DMS 273 (cell line): ENCODE measurements around the gene CATSPERZ.
"Not testable (repeated sequence)": the region's sequence is repeated elsewhere in the genome, so short reads cannot be mapped to it uniquely, and the experiment has no call there.

Experiments used
- DNase-seq: peaks from one replicate; lab custom pipeline; 2025; ENCODE audit not compliant: unreplicated experiment; lab: John Stamatoyannopoulos, UW

CATSPERZ gene

DNA sequence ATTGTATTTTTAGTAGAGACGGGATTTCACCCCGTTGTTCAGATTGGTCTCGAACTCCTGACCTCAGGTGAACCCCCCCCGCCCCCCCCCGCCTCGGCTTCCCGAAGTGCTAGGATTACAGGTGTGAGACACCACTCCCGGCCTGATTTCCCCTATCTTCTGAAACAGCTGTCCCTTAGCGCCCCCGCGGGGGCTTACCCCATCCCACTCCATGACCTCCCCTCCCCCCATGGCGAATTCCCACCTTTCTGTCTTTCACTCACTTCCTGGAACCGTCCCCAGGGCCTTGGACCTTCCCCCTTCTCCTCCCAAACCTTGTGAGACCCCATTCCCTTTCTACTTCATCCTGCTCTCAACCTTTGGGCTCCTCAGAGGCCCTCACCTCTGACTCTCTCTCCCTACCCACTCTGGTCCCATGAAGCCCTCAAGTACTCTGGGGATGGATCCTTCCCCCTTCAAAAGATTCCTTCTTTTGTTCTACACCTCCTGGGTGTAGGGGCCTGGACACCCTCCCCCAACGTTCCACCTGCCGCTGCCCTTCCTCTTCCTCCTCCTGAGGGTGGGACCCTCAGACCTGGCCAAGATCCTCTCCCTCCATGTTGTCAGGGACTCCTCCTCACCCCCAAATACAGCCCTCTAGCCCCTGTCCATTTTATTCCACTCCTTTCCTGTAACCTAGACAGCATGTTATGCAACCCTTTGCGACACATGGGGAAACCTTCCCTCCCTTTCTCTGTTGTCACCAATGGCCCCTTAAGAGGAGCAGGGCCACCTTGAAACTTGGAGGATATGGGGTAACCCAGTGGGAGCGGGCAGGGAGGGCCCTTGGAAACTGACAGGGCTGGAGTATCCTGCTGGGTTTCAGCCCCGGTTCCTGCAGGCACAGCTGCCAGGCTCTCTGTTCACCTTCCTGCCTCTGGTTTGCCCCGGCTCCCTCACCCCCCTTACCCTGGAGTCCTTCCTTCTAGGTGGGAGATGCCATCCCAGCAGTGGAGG lies 18.9 kb downstream of the CATSPERZ start:
- no peak for DNase-seq

DNA sequence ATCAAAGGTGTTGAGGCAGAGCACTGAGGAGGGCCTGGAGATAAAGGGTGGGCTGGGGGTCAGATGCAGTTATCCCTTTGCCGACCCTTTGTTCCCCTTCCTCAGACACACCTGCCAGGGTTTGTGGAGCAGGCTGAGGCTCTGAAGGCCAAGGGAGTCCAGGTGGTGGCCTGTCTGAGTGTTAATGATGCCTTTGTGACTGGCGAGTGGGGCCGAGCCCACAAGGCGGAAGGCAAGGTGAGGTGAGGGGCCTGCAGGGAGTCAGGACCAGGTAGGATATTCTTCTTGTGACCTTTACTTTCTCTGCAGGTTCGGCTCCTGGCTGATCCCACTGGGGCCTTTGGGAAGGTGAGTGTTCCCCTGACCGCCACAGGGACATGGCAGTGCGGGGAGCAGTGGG lies 20.4 kb downstream of the CATSPERZ start:
- no peak for DNase-seq

DNA sequence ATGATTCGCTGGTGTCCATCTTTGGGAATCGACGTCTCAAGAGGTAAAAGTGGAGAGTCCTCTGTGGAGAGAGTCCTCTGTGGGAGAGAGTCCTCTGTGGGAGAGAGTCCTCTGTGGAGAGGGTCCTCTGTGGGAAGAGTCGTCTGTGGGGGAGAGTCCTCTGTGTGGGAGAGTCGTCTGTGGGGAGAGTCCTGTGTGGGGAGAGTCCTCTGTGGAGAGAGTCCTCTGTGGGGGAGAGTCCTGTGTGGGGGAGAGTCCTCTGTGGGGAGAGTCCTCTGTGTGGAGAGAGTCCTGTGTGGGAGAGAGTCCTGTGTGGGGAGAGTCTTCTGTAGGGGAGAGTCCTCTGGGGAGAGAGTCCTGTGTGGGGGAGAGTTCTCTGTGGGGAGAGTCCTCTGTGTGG lies 20.9 kb downstream of the CATSPERZ start:
- DNase-seq = no peak

DNA sequence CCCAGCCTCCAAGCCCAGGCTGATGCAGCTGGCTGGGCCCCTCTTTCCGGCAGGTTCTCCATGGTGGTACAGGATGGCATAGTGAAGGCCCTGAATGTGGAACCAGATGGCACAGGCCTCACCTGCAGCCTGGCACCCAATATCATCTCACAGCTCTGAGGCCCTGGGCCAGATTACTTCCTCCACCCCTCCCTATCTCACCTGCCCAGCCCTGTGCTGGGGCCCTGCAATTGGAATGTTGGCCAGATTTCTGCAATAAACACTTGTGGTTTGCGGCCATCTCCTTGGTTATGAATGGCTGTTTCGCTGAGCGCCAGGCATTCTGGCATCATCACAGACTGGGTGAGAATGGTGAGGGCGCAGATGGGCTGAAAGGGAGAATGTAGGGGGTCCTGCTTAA lies 21.4 kb downstream of the CATSPERZ start:
- DNase-seq = no peak

DNA sequence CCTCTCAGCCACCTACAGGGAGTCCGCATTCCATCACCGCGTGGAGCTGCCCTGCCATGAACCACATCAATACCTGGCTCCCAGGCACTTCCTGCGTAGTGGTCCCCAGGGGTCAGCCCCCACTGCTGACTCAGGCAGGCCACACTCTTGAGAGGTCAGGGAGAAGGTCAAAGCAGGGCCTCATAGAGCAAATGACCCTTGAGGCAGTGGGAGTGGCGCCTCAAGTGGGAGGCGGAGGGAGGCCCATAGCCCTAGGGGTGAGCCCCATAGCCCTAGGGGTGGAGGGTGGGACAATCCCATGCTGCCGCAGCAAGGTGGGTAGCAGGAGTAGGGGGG lies 22.7 kb downstream of the CATSPERZ start:
- DNase-seq = no peak

DNA sequence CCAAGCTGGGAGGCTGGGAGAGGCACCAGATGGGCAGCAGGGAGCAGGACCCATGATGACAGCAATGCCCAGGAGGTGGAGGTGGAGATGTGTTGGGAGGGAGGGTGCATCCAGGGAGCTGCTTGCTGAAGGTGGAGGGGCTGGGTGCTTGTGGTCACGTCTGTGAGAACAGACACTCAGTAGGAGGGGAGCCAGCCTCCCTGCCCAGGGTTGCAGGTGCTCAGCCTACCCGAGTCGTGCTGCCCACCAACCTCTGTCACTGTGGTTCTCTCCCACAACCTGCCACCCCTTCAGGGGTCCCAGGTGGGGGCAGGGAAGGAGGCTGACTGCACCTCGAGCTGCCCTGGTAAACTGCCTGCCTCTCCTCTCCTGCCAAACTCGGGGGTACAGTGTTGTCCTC lies 23.2 kb downstream of the CATSPERZ start:
- DNase-seq = no peak

DNA sequence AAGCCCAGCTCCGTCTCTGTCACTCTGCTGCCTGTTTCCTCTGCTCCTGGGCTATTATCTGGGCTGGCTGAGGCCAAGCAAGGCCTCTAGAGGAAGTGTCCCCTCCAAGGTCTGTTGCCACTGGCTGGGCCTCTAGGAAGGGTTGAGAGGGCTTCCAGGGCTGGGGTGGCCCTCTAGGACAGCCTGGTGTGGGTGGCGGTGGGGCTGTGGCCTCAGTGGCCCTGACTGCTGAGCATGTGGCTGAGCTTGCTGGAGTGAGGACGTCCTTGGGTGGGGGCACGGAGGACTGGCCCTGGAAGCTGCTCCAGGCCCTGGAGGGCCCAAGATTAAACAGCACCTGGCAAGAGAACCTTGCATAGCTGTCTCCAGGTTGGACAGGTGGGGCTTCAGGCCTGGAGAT lies 23.8 kb downstream of the CATSPERZ start:
- DNase-seq = not testable (repeated sequence)

- peak; percentile 49 for DNase-seq
Measured at GRCh38 chr11:64324692-64325469, 24.7 kb downstream of the CATSPERZ start.

GRCh38 chr11:64327375-64327774 lies 27.2 kb downstream of the CATSPERZ start:
- DNase-seq = no peak

- no peak for DNase-seq
Measured at GRCh38 chr11:64327993-64328392, 27.8 kb downstream of the CATSPERZ start.

DNA sequence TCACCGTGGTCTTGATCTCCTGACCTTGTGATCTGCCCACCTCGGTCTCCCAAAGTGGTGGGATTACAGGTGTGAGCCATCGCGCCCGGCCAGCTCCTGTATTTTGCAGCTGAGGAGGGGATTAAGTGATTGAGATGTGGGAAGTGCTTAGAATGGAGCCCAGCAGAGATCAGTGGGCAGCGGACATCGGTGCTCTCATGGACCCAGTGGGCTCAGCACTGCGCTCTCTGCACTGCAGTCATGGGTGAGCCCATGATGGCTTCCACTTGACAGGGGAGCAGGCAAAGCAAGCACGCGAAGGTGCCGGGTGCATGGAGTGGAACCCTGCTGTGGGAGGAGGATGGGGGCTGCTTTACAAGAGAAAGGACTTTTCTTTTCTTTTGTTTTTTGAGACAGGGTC lies 30.7 kb downstream of the CATSPERZ start:
- no peak for DNase-seq

GRCh38 chr11:64331569-64332371 lies 31.6 kb downstream of the CATSPERZ start:
- peak; percentile 90 for DNase-seq

DNA sequence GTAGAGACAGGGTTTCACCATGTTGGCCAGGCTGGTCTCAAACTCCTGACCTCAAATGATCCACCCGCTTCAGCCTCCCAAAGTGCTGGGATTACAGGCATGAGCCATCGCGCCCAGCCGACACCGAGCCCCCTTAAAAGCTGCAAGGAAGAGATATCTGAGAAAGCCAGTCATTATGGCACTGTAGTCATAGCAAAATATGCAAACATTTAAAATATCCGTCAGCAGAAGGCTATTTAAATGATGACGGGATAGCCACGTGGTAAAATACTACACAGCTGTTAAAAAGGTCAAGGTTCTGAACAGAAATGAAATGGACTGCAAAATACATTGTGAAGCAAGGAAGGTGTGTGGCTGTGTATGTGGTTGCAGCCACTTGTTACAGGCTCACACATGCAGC lies 33.4 kb downstream of the CATSPERZ start:
- DNase-seq = no peak

- DNase-seq = peak; percentile 96
Measured at GRCh38 chr11:64334764-64335735, 34.9 kb downstream of the CATSPERZ start.

GRCh38 chr11:64337538-64338249 lies 37.5 kb downstream of the CATSPERZ start:
- DNase-seq = no peak

DNA sequence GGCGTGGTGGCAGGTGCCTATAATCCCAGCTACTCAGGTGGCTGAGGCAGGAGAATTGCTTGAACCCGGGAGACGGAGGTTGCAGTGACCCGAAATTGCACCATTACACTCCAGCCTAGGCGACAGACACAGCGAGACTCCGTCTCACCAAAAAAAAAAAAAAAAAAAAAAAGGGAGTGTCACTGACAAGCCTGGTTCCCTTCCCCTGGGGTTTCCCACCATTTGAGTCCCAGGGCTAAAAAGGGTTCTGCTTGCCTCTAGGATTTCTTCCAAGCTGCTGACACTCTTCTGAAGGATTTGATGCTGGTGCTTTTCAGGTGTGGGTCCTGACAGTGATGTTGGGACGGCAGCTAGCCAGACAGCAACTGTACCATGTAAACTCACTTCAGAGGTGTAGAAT lies 38.6 kb downstream of the CATSPERZ start:
- no peak for DNase-seq

DNA sequence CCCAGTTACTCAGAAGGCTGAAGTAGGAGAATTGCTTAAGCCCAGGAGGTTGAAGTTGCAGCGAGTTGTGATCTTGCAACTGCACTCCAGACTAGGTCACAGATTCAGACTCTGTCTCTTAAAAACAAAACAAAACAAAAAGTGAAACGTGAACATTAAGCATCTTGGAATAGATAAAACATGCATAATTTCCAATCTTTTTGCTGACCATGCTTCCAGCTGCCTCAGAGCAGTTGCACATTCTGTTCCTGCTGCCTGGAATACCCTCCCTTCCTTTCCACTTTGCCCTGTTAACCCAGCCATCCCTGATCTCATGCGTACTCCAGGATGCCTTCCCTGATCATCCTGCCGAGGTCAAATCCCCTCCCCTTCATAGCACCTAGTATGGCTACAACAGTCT lies 39.1 kb downstream of the CATSPERZ start:
- no peak for DNase-seq

GRCh38 chr11:64339754-64340408 lies 39.7 kb downstream of the CATSPERZ start, which contains the start of gene CCDC88B:
TSS of gene CCDC88B (plus strand) at chr11:64340204. CDS start at chr11:64340267, 63 bp downstream.
- DNase-seq = no peak
